Measurements from ENCODE around the gene CCL5.
A peak's percentile ranks its signal among the peaks of the same experiment; 100 is the strongest.
"Not testable (repeated sequence)": the region's sequence is repeated elsewhere in the genome, so short reads cannot be mapped to it uniquely, and the experiment has no call there.

Gene CCL5

DNA sequence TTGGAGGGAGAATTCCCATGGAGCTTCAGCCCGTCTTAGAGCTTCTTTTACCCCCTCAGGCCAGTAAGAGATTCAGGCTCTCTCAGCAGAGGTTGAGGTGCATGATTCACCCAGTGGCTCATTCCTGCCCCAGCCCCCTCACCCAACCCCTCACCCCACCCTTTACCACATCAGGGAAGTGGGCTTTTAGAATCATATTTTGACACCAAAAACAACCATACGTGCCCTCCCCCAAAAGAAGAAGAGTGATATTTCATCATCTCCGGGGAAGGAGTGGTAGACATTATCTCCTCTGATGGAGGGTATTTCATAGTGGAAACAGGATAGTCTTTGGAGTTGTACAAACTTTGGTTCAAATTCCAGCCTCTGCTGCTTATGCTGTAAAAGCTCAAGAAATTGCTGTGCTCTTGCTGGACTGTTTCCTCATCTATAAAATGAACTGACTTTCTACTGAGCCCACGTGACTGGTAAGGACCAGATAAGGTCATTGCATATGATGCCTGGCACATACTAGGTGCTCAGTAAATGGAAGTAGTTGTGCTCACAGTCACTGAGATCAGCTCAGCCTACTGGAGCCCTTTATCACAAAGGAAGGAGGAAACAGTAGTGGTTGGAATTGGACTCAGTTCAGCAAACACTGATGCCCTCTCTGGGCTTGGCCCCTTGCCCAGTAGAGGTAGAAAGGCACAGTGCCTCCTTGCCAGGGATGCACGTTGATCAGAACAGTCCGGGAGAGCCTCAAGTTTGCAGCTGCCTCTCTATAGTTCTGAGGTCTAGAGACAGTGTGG is 18.3 kb upstream of the CCL5 start:
- peak; percentile 55 for DNase-seq

DNA sequence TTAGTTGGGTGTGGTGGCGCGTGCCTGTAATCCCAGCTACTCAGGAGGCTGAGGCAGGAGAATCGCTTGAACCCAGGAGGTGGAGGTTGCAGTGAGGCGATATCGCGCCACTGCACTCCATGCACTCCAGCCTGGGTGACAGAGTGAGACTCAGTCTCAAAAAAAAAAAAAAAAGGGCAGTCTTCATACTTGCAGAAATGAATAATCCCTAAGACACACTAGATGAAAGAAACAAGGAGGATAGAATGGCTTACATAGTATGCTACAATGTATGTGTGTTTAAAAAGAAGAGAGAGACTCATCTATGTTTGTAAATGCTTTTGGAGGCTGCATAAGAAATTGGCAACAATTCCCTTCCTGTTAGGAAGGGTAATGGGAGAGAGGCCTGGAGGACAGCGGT is 17.6 kb upstream of the CCL5 start:
- DNase-seq = not testable (repeated sequence)

GRCh38 chr17:35895636-35896587 is 15.8 kb upstream of the CCL5 start:
- DNase-seq = no peak

GRCh38 chr17:35894206-35894605 is 14.0 kb upstream of the CCL5 start:
- DNase-seq = no peak

DNA sequence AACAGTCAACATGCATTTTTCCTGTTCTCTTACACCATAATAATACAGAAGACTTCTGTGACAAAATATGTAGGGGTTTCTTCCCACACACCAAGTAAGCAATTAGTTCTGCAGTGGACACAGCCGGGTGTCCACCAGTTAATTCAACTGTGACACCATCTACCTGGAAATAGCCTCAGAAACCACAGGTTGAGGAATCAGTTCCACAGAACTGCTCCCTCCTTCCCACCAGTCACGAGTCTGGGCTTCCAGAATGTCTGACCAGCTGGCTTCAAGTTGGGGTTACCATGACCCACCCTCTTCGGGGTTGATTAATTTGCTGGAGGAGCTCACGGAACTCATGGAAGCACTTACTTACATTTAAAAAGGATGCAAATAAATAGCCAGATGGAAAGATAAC is 13.6 kb upstream of the CCL5 start:
- DNase-seq = no peak

GRCh38 chr17:35892091-35893035 is 12.2 kb upstream of the CCL5 start:
- DNase-seq = no peak

GRCh38 chr17:35891269-35891668 is 11.1 kb upstream of the CCL5 start:
- no peak for DNase-seq

DNA sequence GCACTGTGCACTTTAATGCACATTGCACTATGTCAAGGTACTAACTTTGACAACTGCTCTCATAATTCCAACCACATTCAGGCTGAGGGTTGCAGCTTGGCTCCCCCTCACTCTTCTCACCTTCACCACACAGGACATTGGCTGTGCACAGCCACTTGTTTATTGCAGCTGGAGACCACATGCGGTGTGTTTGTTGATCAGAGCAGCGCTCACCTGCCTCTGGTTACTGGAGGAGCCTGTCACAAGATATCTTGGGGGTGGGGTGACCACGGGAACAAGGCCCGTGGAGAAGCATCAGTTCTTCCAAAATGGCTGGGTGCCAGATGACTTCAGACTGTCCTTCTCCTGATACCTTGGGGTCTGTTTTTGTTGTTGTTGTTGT is 10.6 kb upstream of the CCL5 start:
- DNase-seq = peak; percentile 85

DNA sequence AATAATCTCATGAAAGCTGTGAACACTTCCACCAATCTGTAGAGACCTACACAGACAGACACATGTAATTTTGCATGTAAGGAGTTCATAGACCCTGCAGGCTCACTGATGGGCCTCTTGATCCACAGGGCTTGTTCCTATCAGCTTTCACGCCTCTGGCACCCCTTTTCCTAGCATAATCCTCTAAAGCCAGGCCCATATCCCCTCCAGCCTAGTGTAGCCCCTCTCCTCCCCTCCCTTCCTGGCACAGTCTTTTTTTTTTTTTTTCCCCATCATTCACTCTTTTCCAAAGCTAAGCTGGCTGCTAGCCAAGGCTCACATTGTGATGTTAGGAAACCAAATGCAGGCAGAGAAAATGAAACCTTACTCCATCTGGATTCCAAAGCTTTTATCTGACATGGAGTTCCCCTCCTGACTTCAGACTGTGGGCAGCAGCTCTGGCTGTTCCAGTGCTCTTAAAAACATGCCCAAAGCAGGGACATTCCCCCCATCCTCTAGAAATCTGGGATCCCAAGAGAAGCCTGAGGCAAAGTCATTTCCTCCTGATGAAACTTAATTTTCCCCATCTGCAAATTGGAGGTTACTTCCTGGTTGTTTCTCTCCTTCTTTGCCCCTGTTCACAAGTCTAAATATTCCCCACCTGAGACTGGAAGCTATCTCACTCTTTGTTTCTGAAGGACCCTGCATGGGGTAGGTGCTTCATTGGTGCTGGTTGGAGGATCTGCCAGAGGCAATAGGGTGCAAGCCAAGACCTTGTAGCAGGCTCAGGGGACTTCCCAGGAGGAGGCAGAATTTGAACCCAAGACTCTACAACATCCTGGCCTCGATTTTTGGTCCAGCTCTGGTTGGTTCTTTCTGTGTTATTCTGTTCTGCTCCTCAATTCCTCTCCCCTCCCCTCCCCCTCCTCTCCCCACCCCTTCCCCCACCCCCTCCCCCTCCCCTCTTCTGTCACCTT is 9.9 kb upstream of the CCL5 start:
- peak; percentile 74 for DNase-seq

DNA sequence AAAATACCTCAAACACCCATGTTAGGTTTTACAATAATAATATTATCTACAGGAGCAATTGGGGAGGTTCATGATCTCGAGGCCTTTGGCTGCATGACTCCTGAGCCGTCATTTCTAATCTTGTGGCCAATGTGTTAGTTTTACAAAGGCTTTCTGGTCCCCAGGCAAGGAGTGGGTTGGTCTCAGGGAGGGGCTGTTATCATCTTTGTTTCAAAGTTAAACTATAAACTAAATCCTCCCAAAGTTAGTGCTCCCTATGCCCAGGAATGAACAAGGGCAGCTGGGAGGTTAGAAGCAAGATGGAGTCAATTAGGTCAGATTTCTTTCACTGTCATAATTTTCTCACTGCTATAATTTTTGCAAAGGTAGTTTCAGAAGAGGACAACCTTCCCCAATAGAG is 9.1 kb upstream of the CCL5 start:
- DNase-seq = no peak

DNA sequence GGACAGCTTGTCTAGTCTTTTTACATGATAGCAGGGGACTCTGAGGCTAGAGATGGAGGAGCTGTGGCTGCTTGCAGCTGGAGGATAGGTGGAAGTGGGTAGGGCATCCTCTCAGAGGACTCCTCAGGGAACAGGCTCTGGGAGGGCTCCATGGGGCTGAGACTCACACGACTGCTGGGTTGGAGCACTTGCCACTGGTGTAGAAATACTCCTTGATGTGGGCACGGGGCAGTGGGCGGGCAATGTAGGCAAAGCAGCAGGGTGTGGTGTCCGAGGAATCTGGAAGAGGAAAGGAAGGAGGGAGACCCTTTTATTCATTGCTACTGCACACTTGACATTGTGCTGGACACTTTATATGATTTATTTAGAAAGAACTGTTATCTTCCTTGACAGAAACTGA is 1.8 kb downstream of the CCL5 start:
- DNase-seq = no peak

DNA sequence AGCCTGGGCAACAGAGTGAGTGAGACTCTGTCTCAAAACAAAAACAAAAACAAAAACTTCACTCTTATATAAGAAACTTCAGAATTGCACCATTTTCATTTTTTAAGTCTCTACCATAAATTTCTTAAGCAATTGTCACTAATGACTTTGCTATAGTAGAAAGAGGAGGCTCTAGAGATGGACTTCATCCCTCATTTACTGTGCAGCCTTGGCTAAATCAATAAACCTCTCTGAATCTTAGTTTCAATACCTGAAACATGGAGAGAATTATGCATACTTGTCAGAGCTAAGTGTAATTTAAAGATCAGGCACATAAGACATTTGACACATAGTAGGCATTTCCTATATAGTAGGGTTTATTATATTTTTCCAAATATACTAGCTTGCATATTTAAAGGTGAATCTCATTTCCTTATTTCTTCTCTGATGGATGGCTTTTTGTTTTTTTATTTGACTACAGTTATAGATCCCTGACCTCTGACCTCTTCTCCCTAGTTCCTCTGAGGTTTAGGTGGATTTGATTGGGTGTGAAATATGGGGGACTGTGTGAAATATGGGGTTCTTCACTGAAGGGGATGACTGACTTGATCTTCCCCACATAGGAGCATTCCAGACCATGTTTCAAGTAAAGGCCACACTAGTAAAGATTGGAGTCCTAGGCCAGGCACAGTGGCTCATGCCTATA is 2.7 kb downstream of the CCL5 start:
- no peak for DNase-seq

GRCh38 chr17:35876534-35876933 is 3.6 kb downstream of the CCL5 start:
- no peak for DNase-seq

- DNase-seq = no peak
Measured at GRCh38 chr17:35875800-35876139, 4.4 kb downstream of the CCL5 start.

DNA sequence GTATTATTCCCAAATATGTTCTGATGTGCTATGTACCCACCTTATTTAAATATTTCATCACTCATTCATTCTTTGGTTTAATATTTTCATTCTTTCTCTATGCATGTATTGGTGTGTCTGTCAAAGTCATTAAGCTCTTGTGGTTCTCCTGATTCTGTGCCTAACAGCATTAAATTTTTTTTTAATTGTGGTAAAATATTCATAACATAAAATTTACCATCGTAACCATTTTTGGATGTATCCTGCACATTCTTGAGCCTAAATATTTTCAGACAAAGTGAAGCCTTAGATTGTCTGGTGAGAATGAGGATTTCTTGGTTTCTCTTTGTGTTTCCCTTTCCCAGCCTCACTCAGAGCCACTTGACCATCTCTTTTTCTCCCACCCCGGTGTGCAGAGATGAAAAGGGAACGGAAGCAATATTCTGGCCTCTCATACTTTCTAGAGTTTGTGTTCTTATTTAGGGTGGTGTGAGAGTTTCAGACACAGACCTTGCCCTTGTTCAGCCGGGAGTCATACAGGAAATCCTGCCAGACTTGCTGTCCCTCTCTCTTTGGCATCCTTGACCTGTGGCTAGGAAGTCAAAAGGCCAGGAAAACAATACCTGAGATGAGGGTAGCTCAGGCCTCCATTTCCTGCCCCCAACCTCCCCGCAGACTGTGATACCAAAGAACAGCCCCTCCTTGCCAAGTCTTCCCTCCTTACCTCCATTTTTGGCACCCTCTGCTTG is 4.9 kb downstream of the CCL5 start:
- no peak for DNase-seq

- DNase-seq = no peak
Measured at GRCh38 chr17:35872196-35872980, 7.8 kb downstream of the CCL5 start.

GRCh38 chr17:35870906-35871819 is 9.0 kb downstream of the CCL5 start:
- no peak for DNase-seq

- no peak for DNase-seq
Measured at GRCh38 chr17:35868737-35869136, 11.4 kb downstream of the CCL5 start, which contains the start of gene HEATR9. Gene HEATR9, minus strand, starts transcription at chr17:35868891. Its CDS starts 149 bp downstream, at chr17:35868742.

All from NCI-H345 (cell line).